Body of pancreas (tissue), 4 donors: Measurements from ENCODE around the gene GGA1.

Experiments
- CTCF ChIP-seq, 7 experiments: fragments of 450-650 bp in 4 of 7; fragments of 200-600 bp in 3 of 7; sonication (generic) in 3 of 7; IDR thresholded peaks; one replicate each; pipeline ENCODE4 v1.5.1; 2016 to 2019; ENCODE audit warnings: antibody characterized with exemption in 7 of 7
- POLR2A ChIP-seq, 3 donors: fragments of 450-650 bp; IDR thresholded peaks; one replicate each; pipeline ENCODE4 v1.6.1; 2016; ENCODE audit warnings: antibody characterized with exemption in 3 of 3, mild to moderate bottlenecking in 2 of 3

GRCh38 chr22:37631448-37632173 lies 23.0 kb downstream of the GGA1 start:
- TF ChIP-seq CTCF (IDR thresholded peaks at IDR 0.05) (no peak), POLR2A (IDR thresholded peaks at IDR 0.05) (no peak)
